Activated CD4-positive, alpha-beta memory T cell treated with anti-CD3 and anti-CD28 coated beads, Interleukin-2, amount 10 ng/mL, durations not matched to agents 7 days and 5 days (primary cell): ENCODE data around the gene NIPA2. TPM values are rescaled to one million over a fixed set of nuclear protein-coding genes. Genes with fewer than 3 reads are reported as not detected.

Experiments used
- CTCF ChIA-PET: fragments of 350-600 bp; sonication (Branson Sonifier 250); formaldehyde crosslinking; loops from one replicate; lab custom pipeline; 2021; ENCODE audit warnings: antibody characterized with exemption, inconsistent platforms; lab: Charles Lee
- POLR2A ChIA-PET: fragments of 350-600 bp; sonication (Branson Sonifier 250); formaldehyde crosslinking; loops from one replicate; lab custom pipeline; 2021; ENCODE audit warnings: antibody characterized with exemption; lab: Charles Lee
- DNase-seq: peaks from one replicate; pipeline ENCODE4 v3.0.0-alpha.2; 2020
- H3K27ac Mint-ChIP-seq: one replicate; pipeline ENCODE4 v1.8.0; 2021; ENCODE audit warnings: mild to moderate bottlenecking, mixed read lengths
- H3K27me3 Mint-ChIP-seq: one replicate; pipeline ENCODE4 v1.8.0; 2021; ENCODE audit warnings: mixed read lengths
- H3K36me3 Mint-ChIP-seq: one replicate; pipeline ENCODE4 v1.8.0; 2021; ENCODE audit warnings: low read depth, mixed read lengths
- H3K4me1 Mint-ChIP-seq: one replicate; pipeline ENCODE4 v1.8.0; 2021; ENCODE audit warnings: mixed read lengths
- H3K4me3 Mint-ChIP-seq: one replicate; pipeline ENCODE4 v1.8.0; 2021; ENCODE audit warnings: mild to moderate bottlenecking, mixed read lengths
- H3K9me3 Mint-ChIP-seq: one replicate; pipeline ENCODE4 v1.8.0; 2021; ENCODE audit warnings: mixed read lengths
- total RNA-seq, 2 experiments: library from RNA; stranded (reverse); gene quantifications; one replicate each; pipeline ENCODE4 v1.2.3, GENCODE V29; 2021

Gene NIPA2
- total RNA-seq, 2 experiments from 2014 or later: 47.1 to 49.9 TPM

GRCh38 chr15:22810033-22810852 is 28.2 kb upstream of the NIPA2 start:
- H3K9me3 Mint-ChIP-seq: no peaks in the 10 kb centered on the region
- CTCF ChIA-PET: no interaction called here

GRCh38 chr15:22810853-22811338 is 27.6 kb upstream of the NIPA2 start:
- no peak overlapping the region for H3K4me3 Mint-ChIP-seq
- H3K36me3 Mint-ChIP-seq: peaks cover 8% of the 10 kb centered on the region
- no peak for DNase-seq
- CTCF ChIA-PET: no interaction called here
- POLR2A ChIA-PET: no interaction called here
- H3K4me1 Mint-ChIP-seq: peaks cover 3% of the 10 kb centered on the region
- H3K27ac Mint-ChIP-seq: no peak overlapping the region
- no peaks in the 10 kb centered on the region for H3K27me3 Mint-ChIP-seq
- no peaks in the 10 kb centered on the region for H3K9me3 Mint-ChIP-seq

More at GRCh38 chr15:22810033-22810852, 28.2 kb upstream of the NIPA2 start:
- Mint-ChIP-seq H3K27ac (no peak overlapping the region), H3K36me3 (peaks cover 5% of the 10 kb centered on the region), H3K4me1 (peaks cover 3% of the 10 kb centered on the region), H3K27me3 (no peaks in the 10 kb centered on the region), H3K4me3 (no peak overlapping the region)
- no peak for DNase-seq
- POLR2A ChIA-PET: no interaction called here

- Mint-ChIP-seq H3K27me3 (no peaks in the 10 kb centered on the region), H3K4me1 (peaks cover 3% of the 10 kb centered on the region), H3K27ac (no peak overlapping the region), H3K9me3 (no peaks in the 10 kb centered on the region), H3K36me3 (peaks cover 9% of the 10 kb centered on the region), H3K4me3 (no peak overlapping the region)
- no peak for DNase-seq
- ChIA-PET CTCF (no interaction called here), POLR2A (no interaction called here)
Measured at GRCh38 chr15:22811640-22812039, 26.8 kb upstream of the NIPA2 start.

GRCh38 chr15:22813844-22814243 is 24.6 kb upstream of the NIPA2 start:
- Mint-ChIP-seq H3K4me3 (no peak overlapping the region), H3K9me3 (no peaks in the 10 kb centered on the region), H3K27ac (no peak overlapping the region), H3K4me1 (peaks cover 7% of the 10 kb centered on the region), H3K27me3 (no peaks in the 10 kb centered on the region), H3K36me3 (peaks cover 9% of the 10 kb centered on the region)
- CTCF ChIA-PET: no interaction called here
- DNase-seq: no peak
- POLR2A ChIA-PET: no interaction called here

GRCh38 chr15:22815766-22816165 is 22.7 kb upstream of the NIPA2 start:
- no peak for DNase-seq
- H3K27ac Mint-ChIP-seq: no peak overlapping the region
- H3K27me3 Mint-ChIP-seq: no peaks in the 10 kb centered on the region
- H3K9me3 Mint-ChIP-seq: no peaks in the 10 kb centered on the region
- ChIA-PET CTCF (no interaction called here), POLR2A (no interaction called here)
- peaks cover 5% of the 10 kb centered on the region for H3K4me1 Mint-ChIP-seq
- H3K4me3 Mint-ChIP-seq: no peak overlapping the region
- H3K36me3 Mint-ChIP-seq: peaks cover 9% of the 10 kb centered on the region

- H3K4me3 Mint-ChIP-seq: no peak overlapping the region
- no peak overlapping the region for H3K27ac Mint-ChIP-seq
- ChIA-PET POLR2A (no interaction called here), CTCF (no interaction called here)
- peaks cover 28% of the 10 kb centered on the region for H3K36me3 Mint-ChIP-seq
- DNase-seq: no peak
- H3K27me3 Mint-ChIP-seq: no peaks in the 10 kb centered on the region
- peaks cover 5% of the 10 kb centered on the region for H3K4me1 Mint-ChIP-seq
- no peaks in the 10 kb centered on the region for H3K9me3 Mint-ChIP-seq
Measured at GRCh38 chr15:22819651-22820050, 18.8 kb upstream of the NIPA2 start.

- no peaks in the 10 kb centered on the region for H3K27me3 Mint-ChIP-seq
- peaks cover 2% of the 10 kb centered on the region for H3K4me1 Mint-ChIP-seq
- H3K4me3 Mint-ChIP-seq: no peak overlapping the region
- ChIA-PET CTCF (interaction anchor here (1.0 kb wide), 1 partner anchor 24 kb away, joined by 3 read pairs; no protein-coding TSS in a partner anchor), POLR2A (no interaction called here)
- H3K9me3 Mint-ChIP-seq: no peaks in the 10 kb centered on the region
- H3K27ac Mint-ChIP-seq: no peak overlapping the region
- no peak for DNase-seq
- H3K36me3 Mint-ChIP-seq: peaks cover 35% of the 10 kb centered on the region
Measured at GRCh38 chr15:22823495-22824128, 14.9 kb upstream of the NIPA2 start.

GRCh38 chr15:22827125-22827524 is 11.3 kb upstream of the NIPA2 start:
- Mint-ChIP-seq H3K27ac (no peak overlapping the region), H3K4me1 (no peaks in the 10 kb centered on the region), H3K9me3 (no peaks in the 10 kb centered on the region), H3K36me3 (peaks cover 26% of the 10 kb centered on the region), H3K27me3 (no peaks in the 10 kb centered on the region), H3K4me3 (no peak overlapping the region)
- DNase-seq: no peak
- POLR2A ChIA-PET: no interaction called here
- CTCF ChIA-PET: no interaction called here

GRCh38 chr15:22831473-22831872 is 7.0 kb upstream of the NIPA2 start:
- H3K27ac Mint-ChIP-seq: no peak overlapping the region
- ChIA-PET CTCF (interaction anchor here (0.9 kb wide), 1 partner anchor 9 kb away, joined by 3 read pairs; no protein-coding TSS in a partner anchor), POLR2A (no interaction called here)
- no peak overlapping the region for H3K4me3 Mint-ChIP-seq
- DNase-seq: no peak
- no peaks in the 10 kb centered on the region for H3K27me3 Mint-ChIP-seq
- H3K9me3 Mint-ChIP-seq: no peaks in the 10 kb centered on the region
- H3K36me3 Mint-ChIP-seq: peaks cover 4% of the 10 kb centered on the region
- H3K4me1 Mint-ChIP-seq: no peaks in the 10 kb centered on the region

- Mint-ChIP-seq H3K27ac (peak overlapping the region; percentile 82), H3K9me3 (no peaks in the 10 kb centered on the region), H3K4me3 (peak overlapping the region; percentile 84), H3K36me3 (peaks cover 13% of the 10 kb centered on the region), H3K27me3 (no peaks in the 10 kb centered on the region), H3K4me1 (peaks cover 28% of the 10 kb centered on the region)
- ChIA-PET POLR2A (interaction anchor here (1.0 to 3.2 kb wide), 7 partner anchors 11 to 200 kb away, joined by 3 to 22 read pairs (median 4); partner anchors contain the start of genes NIPA1 and TUBGCP5), CTCF (interaction anchor here (2.1 kb wide), 1 partner anchor 43 kb away, joined by 6 read pairs; no protein-coding TSS in a partner anchor)
- DNase-seq: no peak
Measured at GRCh38 chr15:22839046-22839695, 705 bp downstream of the NIPA2 start.

- Mint-ChIP-seq H3K27ac (peak overlapping the region; percentile 37), H3K36me3 (peaks cover 43% of the 10 kb centered on the region), H3K4me1 (peaks cover 34% of the 10 kb centered on the region), H3K27me3 (no peaks in the 10 kb centered on the region), H3K9me3 (no peaks in the 10 kb centered on the region), H3K4me3 (no peak overlapping the region)
- CTCF ChIA-PET: no interaction called here
- POLR2A ChIA-PET: no interaction called here
- DNase-seq: no peak
Measured at GRCh38 chr15:22844421-22845288, 6.2 kb downstream of the NIPA2 start.

- POLR2A ChIA-PET: no interaction called here
- CTCF ChIA-PET: no interaction called here
- Mint-ChIP-seq H3K27me3 (no peaks in the 10 kb centered on the region), H3K4me1 (peaks cover 35% of the 10 kb centered on the region), H3K9me3 (no peaks in the 10 kb centered on the region), H3K4me3 (no peak overlapping the region), H3K27ac (peak overlapping the region; percentile 37), H3K36me3 (peaks cover 44% of the 10 kb centered on the region)
- no peak for DNase-seq
Measured at GRCh38 chr15:22845289-22845900, 6.9 kb downstream of the NIPA2 start.
